Adipocyte (in vitro differentiated cells): ENCODE results near the gene MYRIP.

Experiments
- DNase-seq: peaks from one replicate; pipeline ENCODE4 v3.0.0-alpha.2; 2015; ENCODE audit warnings: low read depth
- H3K27me3 ChIP-seq: replicated peaks from 2 replicates; pipeline ENCODE4 v1.7.0; 2013; ENCODE audit warnings: mild to moderate bottlenecking, low read length, moderate library complexity; ENCODE audit not compliant: control insufficient read depth, insufficient read depth
- H3K36me3 ChIP-seq: 2 replicates; pipeline ENCODE4 v1.7.0; 2013; ENCODE audit warnings: low read length, mild to moderate bottlenecking, moderate library complexity; ENCODE audit not compliant: control insufficient read depth, insufficient read depth, severe bottlenecking
- H3K4me1 ChIP-seq: 2 replicates; pipeline ENCODE4 v1.7.0; 2013; ENCODE audit warnings: mild to moderate bottlenecking, low read length, moderate library complexity; ENCODE audit not compliant: control insufficient read depth, insufficient read depth
- H3K4me3 ChIP-seq: 2 replicates; pipeline ENCODE4 v1.7.0; 2013; ENCODE audit warnings: mild to moderate bottlenecking, low read length, moderate library complexity
- H3K9ac ChIP-seq: 2 replicates; pipeline ENCODE4 v1.7.0; 2013; ENCODE audit warnings: mild to moderate bottlenecking, low read length, moderate library complexity
- H3K9me3 ChIP-seq: 2 replicates; pipeline ENCODE4 v1.7.0; 2013; ENCODE audit warnings: mild to moderate bottlenecking, low read length, moderate library complexity; ENCODE audit not compliant: control insufficient read depth

The MYRIP gene

DNA sequence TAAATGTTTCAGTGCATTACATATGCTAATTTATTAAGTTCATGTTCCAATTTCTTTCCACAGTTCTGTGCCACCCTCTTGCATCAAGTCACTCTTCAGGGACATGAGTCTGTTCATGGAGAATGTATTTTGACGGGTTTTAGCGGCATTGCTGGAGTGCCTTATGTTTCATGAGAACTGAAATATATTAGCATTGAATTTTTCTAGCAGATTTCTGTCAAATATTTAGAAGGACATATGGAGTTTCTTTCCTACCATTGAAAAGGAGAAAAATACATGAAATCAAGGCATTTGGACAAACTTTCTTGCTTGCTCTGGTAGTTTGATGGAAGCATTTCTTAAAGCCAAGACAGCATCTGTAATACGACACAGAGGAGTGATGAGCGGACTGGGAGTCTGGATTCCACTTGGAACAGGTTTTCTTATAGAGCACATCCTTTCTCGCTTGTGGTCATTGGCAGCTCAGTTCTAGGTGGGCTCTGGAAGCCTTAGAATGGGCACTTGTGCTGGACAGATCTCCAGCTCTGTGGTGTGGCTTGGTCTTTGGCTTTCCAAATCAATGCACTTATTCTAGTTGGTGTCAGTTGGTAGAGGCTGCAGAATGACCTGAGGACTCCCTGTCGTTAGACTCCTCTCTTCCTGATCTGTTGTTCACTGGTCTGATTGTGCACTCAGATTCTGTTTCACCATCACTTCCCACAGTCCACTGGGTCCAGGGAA lies 415.5 kb downstream of the MYRIP start:
- Histone ChIP-seq H3K27me3 (no peaks in the 10 kb centered on the region), H3K4me1 (no peaks in the 10 kb centered on the region), H3K4me3 (no peak overlapping the region), H3K9ac (no peak overlapping the region), H3K36me3 (no peaks in the 10 kb centered on the region), H3K9me3 (no peaks in the 10 kb centered on the region)
- no peak for DNase-seq

DNA sequence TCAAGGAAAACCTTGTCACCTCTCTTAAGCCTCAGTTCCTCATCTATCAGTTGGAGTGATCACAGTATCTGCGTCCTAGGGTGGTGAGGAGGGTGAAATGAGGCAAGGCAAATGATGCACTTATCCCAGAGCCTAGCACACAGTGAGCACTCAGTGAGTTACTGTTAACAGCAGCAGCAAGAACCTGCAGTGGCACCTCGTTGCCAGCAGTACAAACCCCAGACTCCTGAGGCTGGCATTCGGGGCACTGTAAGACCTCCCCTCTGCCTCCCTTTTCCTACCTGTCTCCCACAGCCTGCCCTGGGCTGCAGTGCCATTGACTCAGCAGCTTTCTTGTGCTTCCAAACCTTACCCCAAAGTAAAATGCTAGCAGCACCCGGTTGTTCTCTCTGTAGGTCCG lies 417.2 kb downstream of the MYRIP start:
- Histone ChIP-seq H3K27me3 (no peaks in the 10 kb centered on the region), H3K9me3 (no peaks in the 10 kb centered on the region), H3K4me1 (no peaks in the 10 kb centered on the region), H3K4me3 (no peak overlapping the region), H3K9ac (no peak overlapping the region), H3K36me3 (no peaks in the 10 kb centered on the region)
- no peak for DNase-seq

DNA sequence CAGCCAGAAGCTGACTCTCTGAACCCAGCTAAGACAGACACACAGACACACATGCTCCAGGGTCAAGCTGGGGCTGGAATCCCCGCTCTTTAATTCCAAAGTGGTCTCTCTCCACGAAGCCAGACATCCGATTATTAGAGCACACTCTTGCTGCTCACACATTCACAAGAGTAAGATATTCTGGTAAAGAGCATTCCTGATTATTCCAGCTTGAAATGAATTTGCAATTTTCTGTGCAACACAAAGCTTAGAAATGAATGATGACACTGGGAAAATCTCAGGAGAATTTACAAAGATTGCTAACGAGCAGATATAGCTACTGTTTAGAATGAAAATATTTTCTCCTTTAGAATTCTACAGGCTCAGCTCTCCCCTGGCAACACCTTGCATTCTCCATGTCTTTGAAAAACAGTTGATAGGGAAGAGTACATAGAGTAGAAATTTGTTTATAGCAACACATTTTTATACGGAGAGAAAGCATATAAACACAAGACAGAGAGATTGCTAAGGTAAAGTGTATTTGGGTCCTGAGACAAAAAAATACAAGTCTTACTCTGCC lies 419.5 kb downstream of the MYRIP start:
- peaks cover 8% of the 10 kb centered on the region for H3K9me3 ChIP-seq
- H3K4me1 ChIP-seq: no peaks in the 10 kb centered on the region
- H3K27me3 ChIP-seq: no peaks in the 10 kb centered on the region
- H3K36me3 ChIP-seq: no peaks in the 10 kb centered on the region
- DNase-seq: no peak
- no peak overlapping the region for H3K9ac ChIP-seq
- H3K4me3 ChIP-seq: no peak overlapping the region

GRCh38 chr3:40229386-40229785 lies 420.0 kb downstream of the MYRIP start:
- DNase-seq: no peak
- no peaks in the 10 kb centered on the region for H3K36me3 ChIP-seq
- H3K27me3 ChIP-seq: no peaks in the 10 kb centered on the region
- no peak overlapping the region for H3K4me3 ChIP-seq
- H3K4me1 ChIP-seq: peaks cover 2% of the 10 kb centered on the region
- no peak overlapping the region for H3K9ac ChIP-seq
- peaks cover 8% of the 10 kb centered on the region for H3K9me3 ChIP-seq

- no peaks in the 10 kb centered on the region for H3K27me3 ChIP-seq
- H3K9ac ChIP-seq: no peak overlapping the region
- peaks cover 3% of the 10 kb centered on the region for H3K4me1 ChIP-seq
- H3K4me3 ChIP-seq: no peak overlapping the region
- H3K36me3 ChIP-seq: no peaks in the 10 kb centered on the region
- no peak for DNase-seq
- peaks cover 8% of the 10 kb centered on the region for H3K9me3 ChIP-seq
Measured at GRCh38 chr3:40229963-40230362, 420.6 kb downstream of the MYRIP start.

DNA sequence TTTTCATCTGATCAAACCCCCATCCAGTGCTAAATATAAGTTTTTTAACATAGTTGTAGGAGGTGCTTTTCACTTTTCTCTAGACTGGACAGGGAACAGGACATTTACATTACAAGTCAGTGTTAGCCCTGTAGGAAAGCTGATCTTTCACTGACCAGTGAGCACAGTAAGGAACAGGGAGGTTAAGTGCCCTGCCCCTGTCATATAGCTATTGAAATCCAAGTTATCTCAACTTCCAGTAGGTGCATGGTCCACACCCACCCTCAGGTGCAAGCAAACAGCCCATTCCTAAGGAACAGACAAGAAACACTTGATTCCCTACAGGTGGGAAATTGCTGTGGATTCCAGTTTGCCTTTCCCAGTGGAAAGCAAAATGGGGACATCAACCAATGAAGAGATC lies 421.0 kb downstream of the MYRIP start:
- Histone ChIP-seq H3K4me1 (peaks cover 3% of the 10 kb centered on the region), H3K9ac (no peak overlapping the region), H3K27me3 (no peaks in the 10 kb centered on the region), H3K4me3 (no peak overlapping the region), H3K36me3 (no peaks in the 10 kb centered on the region), H3K9me3 (peaks cover 8% of the 10 kb centered on the region)
- no peak for DNase-seq

DNA sequence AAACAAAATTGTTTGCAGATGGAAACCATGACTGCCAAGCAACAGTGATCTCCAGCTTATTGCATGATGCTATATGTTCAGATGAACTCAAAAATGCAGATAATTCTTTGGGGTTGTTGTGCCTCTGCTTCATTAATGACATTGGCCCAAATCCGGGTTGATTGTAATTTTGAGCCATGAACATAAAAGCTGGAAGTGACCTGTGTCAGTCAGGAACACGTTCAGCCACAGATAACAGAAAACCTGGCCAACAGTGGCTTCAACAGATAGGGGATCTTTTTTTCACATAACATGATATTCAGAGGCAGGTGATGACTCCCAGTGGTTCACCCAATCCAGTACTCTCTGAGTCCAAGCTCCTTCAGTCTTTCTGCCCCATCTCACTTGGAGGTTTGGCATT lies 423.2 kb downstream of the MYRIP start:
- no peaks in the 10 kb centered on the region for H3K27me3 ChIP-seq
- no peak overlapping the region for H3K9ac ChIP-seq
- no peaks in the 10 kb centered on the region for H3K36me3 ChIP-seq
- no peak overlapping the region for H3K4me3 ChIP-seq
- H3K4me1 ChIP-seq: peaks cover 3% of the 10 kb centered on the region
- no peak for DNase-seq
- H3K9me3 ChIP-seq: peaks cover 8% of the 10 kb centered on the region

- Histone ChIP-seq H3K9me3 (peaks cover 8% of the 10 kb centered on the region), H3K27me3 (no peaks in the 10 kb centered on the region), H3K4me3 (no peak overlapping the region), H3K36me3 (no peaks in the 10 kb centered on the region), H3K4me1 (peaks cover 3% of the 10 kb centered on the region), H3K9ac (no peak overlapping the region)
- DNase-seq: no peak
Measured at GRCh38 chr3:40237159-40237558, 427.8 kb downstream of the MYRIP start.

DNA sequence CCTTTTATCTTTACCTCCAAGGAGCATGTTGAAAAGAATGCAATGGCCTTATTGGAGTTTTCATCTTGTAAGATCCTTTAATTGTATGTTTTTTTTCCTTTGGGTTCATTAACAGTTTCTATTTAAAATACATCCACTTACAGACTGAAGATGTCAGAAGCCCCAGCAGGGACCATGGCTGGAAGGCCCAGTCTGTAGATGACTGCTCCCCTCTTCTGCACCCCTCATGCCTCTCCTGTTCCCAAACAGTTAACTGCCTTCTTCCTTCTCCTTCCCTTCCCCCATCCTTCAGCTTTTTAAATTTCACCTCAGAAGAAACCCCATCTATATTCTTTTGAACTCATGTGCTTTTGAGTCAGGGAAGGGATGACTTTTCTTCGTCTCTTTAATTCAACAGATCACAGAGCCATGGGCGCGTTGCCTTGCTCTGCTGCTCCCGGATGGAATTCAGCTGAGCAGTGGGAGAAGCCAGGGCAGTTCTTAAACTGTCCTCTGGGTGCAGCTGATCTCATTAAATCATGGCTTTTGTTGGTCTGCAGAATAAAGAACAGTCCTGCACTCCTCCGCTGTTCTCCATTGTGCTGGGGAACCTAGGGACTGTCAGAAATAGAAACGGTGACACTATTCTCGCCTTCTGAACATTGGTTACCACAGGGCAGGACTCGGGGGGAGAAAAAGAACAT lies 428.6 kb downstream of the MYRIP start:
- H3K9me3 ChIP-seq: peaks cover 3% of the 10 kb centered on the region
- H3K4me1 ChIP-seq: peaks cover 3% of the 10 kb centered on the region
- H3K27me3 ChIP-seq: no peaks in the 10 kb centered on the region
- no peak overlapping the region for H3K4me3 ChIP-seq
- no peaks in the 10 kb centered on the region for H3K36me3 ChIP-seq
- no peak overlapping the region for H3K9ac ChIP-seq
- DNase-seq: peak; percentile 56

GRCh38 chr3:40240921-40241320 lies 431.5 kb downstream of the MYRIP start:
- Histone ChIP-seq H3K4me1 (no peaks in the 10 kb centered on the region), H3K4me3 (no peak overlapping the region), H3K36me3 (no peaks in the 10 kb centered on the region), H3K9ac (no peak overlapping the region), H3K27me3 (no peaks in the 10 kb centered on the region), H3K9me3 (no peaks in the 10 kb centered on the region)
- no peak for DNase-seq

DNA sequence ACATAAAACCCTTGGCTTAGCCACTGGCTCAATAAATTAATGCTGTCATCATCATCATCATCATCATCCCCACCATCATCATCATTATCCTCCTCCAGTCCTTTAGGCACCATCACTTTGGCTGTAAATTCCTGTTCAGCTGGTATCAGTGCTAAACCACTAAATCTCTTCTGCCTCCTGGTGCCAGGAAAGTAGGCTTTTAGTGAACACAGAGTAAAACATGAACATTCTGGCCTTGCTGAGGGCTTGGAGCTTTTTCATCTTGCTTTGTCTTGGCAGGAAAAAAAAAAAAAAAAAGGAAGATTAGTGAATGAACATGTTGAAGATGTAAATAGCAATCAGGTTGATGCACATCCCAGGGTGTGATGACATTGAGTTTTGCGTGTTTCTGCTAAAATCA lies 432.8 kb downstream of the MYRIP start:
- Histone ChIP-seq H3K36me3 (no peaks in the 10 kb centered on the region), H3K9me3 (no peaks in the 10 kb centered on the region), H3K4me1 (no peaks in the 10 kb centered on the region), H3K4me3 (no peak overlapping the region), H3K27me3 (no peaks in the 10 kb centered on the region), H3K9ac (no peak overlapping the region)
- DNase-seq: no peak
